A549 treated with AZD9567 at 1 μM for 4 hours (cell line): ENCODE data around the gene CEACAM16. TPM values are rescaled to one million over a fixed set of nuclear protein-coding genes. Genes with fewer than 3 reads are reported as not detected.

Source experiments
- total RNA-seq: library from RNA; stranded (reverse); fragments of 200-300 nt; extraction: Qiagen RNA extraction; gene quantifications from 5 replicates; pipeline ENCODE4 v1.2.3, GENCODE V29; 2022; ENCODE audit not compliant: insufficient read depth

The CEACAM16 gene, protein sequence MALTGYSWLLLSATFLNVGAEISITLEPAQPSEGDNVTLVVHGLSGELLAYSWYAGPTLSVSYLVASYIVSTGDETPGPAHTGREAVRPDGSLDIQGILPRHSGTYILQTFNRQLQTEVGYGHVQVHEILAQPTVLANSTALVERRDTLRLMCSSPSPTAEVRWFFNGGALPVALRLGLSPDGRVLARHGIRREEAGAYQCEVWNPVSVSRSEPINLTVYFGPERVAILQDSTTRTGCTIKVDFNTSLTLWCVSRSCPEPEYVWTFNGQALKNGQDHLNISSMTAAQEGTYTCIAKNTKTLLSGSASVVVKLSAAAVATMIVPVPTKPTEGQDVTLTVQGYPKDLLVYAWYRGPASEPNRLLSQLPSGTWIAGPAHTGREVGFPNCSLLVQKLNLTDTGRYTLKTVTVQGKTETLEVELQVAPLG
- total RNA-seq = 0.12 to 0.16 TPM (median 0.14 TPM) in 4 of 5 replicates, not detected in the other

DNA sequence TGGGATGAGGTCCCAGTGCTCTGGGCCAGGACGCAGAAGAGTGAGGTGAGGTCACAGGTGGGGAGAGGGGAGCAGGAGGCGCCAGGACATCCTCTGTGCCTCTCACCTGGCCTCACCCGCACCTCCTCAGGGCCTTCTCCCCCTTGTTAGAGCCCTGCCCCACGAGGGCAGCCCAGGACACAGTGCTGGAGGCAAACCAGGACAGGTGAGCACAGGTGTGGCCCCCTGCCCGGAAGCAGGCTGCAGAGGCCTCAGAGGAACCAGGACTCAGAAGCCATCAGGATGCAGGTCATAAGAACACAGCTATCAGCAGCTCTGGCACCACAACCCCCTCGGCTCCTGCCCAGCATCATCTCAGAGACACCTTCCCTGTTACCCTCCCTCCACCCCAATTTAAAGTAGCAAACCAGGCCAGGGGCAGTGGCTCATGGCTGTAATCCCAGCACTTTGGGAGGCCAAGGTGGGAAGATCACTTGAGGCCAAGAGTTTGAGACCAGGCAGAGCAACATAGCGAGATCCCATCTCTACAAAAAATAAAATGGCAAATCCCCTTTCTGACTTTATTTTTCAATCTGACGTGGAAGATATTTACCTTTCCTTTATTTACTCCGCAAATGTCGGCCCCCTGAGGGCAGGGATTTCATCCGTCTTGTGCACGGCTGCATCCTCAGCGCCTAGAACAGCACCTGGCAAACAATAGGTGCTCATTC is at the start of gene CEACAM16:
CEACAM16 (plus strand) TSS at position 660 of the 710 bp plus-strand sequence. CDS start 2,306 bp downstream, outside the sequence.

DNA sequence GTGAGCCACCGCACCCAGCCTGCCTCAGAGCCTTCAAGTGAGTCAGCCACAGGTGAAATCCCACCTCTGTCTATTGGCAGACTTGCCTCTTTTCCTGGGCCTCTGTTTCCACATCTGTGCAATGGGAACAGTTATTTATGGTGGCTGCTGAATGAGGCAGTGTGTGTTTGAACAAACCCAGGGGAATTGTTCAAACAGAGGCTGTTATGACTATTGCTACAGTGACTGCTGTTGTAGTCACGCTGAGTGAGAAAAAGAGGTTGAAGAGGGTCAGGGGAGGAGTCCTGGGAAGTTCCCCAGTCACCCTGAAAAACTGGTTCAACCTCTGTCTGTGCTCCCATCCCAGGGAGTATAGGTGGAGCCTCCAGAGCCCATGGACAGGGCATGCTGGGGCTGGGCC is 27.6 kb upstream of the CEACAM16 start, which contains the start of gene CEACAM19:
CEACAM19 (plus strand) TSS at position 83 of the 400 bp plus-strand sequence. CDS start 450 bp downstream, outside the sequence.

GRCh38 chr19:44748426-44749254 is 49.7 kb downstream of the CEACAM16 start, which contains the start of gene BCL3:
TSS of gene BCL3 (plus strand) at chr19:44748708. CDS start at chr19:44748791, 83 bp downstream.

Other genes starting within 250 kb of the CEACAM16 start
- gene ZNF180, start 198.6 kb upstream of the CEACAM16 start, total RNA-seq = 5.9 to 8.8 TPM (median 8.4 TPM) in 5 replicates
- 0.08 to 0.17 TPM (median 0.14 TPM) in 4 of 5 replicates, not detected in the other for gene CEACAM20, start 169.5 kb upstream of the CEACAM16 start, total RNA-seq
- 0.45 to 0.85 TPM (median 0.56 TPM) in 4 of 5 replicates, not detected in the other for gene IGSF23, start 85.6 kb upstream of the CEACAM16 start, total RNA-seq
- 105 to 118 TPM (median 111 TPM) in 5 replicates for gene PVR, start 55.2 kb upstream of the CEACAM16 start, total RNA-seq
- gene CEACAM19, start 27.7 kb upstream of the CEACAM16 start, total RNA-seq = 8.1 to 12.4 TPM (median 9.7 TPM) in 5 replicates
- 25.3 to 59.4 TPM (median 53.0 TPM) in 5 replicates for gene BCL3, start 49.6 kb downstream of the CEACAM16 start, total RNA-seq
- not detected in 5 replicates for gene CBLC, start 78.7 kb downstream of the CEACAM16 start, total RNA-seq
- gene BCAM, start 110.0 kb downstream of the CEACAM16 start, total RNA-seq = 53.6 to 84.4 TPM (median 82.5 TPM) in 5 replicates
- gene NECTIN2, start 147.1 kb downstream of the CEACAM16 start, total RNA-seq = 57.3 to 79.5 TPM (median 73.5 TPM) in 5 replicates
- gene TOMM40, start 192.1 kb downstream of the CEACAM16 start, total RNA-seq = 222 to 250 TPM (median 240 TPM) in 5 replicates
- gene APOE, start 206.6 kb downstream of the CEACAM16 start, total RNA-seq = 12.6 to 20.0 TPM (median 15.3 TPM) in 5 replicates
- gene APOC1, start 215.5 kb downstream of the CEACAM16 start, total RNA-seq = 74.0 to 128 TPM (median 117 TPM) in 5 replicates
- not detected in 5 replicates for gene APOC4, start 243.1 kb downstream of the CEACAM16 start, total RNA-seq
- not detected in 5 replicates for gene APOC2, start 246.9 kb downstream of the CEACAM16 start, total RNA-seq